Effector memory CD4-positive, alpha-beta T cell (primary cell): ENCODE results near the gene AUNIP.

Source experiments
- DNase-seq, 3 donors: peaks; one replicate each; pipeline ENCODE4 v3.0.0-alpha.2; 2020
- H3K27ac ChIP-seq: 2 replicates; pipeline ENCODE4 v1.7.0; 2013; ENCODE audit warnings: mild to moderate bottlenecking, low read length, moderate library complexity; ENCODE audit not compliant: insufficient read depth, poor library complexity, severe bottlenecking
- H3K27me3 ChIP-seq: replicated peaks from 2 replicates; pipeline ENCODE4 v1.7.0; 2013; ENCODE audit warnings: mild to moderate bottlenecking, low read length; ENCODE audit not compliant: insufficient read depth, control insufficient read depth, poor library complexity, severe bottlenecking
- H3K36me3 ChIP-seq: 2 replicates; pipeline ENCODE4 v1.7.0; 2013; ENCODE audit warnings: mild to moderate bottlenecking, low read length, moderate library complexity; ENCODE audit not compliant: control insufficient read depth, insufficient read depth
- H3K4me1 ChIP-seq: 2 replicates; pipeline ENCODE4 v1.7.0; 2013; ENCODE audit warnings: low read length, mild to moderate bottlenecking; ENCODE audit not compliant: control insufficient read depth, insufficient read depth, poor library complexity, severe bottlenecking
- H3K4me3 ChIP-seq: 2 replicates; pipeline ENCODE4 v1.7.0; 2013; ENCODE audit warnings: low read length, low read depth, mild to moderate bottlenecking; ENCODE audit not compliant: insufficient read depth, poor library complexity, severe bottlenecking
- H3K9me3 ChIP-seq: 2 replicates; pipeline ENCODE4 v1.7.0; 2013; ENCODE audit warnings: mild to moderate bottlenecking, low read length, moderate library complexity; ENCODE audit not compliant: control insufficient read depth

Gene AUNIP

GRCh38 chr1:25866288-25866687 is 7.0 kb upstream of the AUNIP start:
- H3K27ac ChIP-seq: no peak overlapping the region
- no peaks in the 10 kb centered on the region for H3K9me3 ChIP-seq
- DNase-seq: no peak
- H3K4me1 ChIP-seq: no peaks in the 10 kb centered on the region
- no peaks in the 10 kb centered on the region for H3K27me3 ChIP-seq
- no peaks in the 10 kb centered on the region for H3K36me3 ChIP-seq
- H3K4me3 ChIP-seq: no peak overlapping the region

GRCh38 chr1:25864434-25864833 is 5.2 kb upstream of the AUNIP start:
- H3K27ac ChIP-seq: no peak overlapping the region
- no peak for DNase-seq
- H3K9me3 ChIP-seq: no peaks in the 10 kb centered on the region
- no peaks in the 10 kb centered on the region for H3K36me3 ChIP-seq
- H3K27me3 ChIP-seq: no peaks in the 10 kb centered on the region
- H3K4me1 ChIP-seq: no peaks in the 10 kb centered on the region
- no peak overlapping the region for H3K4me3 ChIP-seq

- H3K4me1 ChIP-seq: peaks cover 5% of the 10 kb centered on the region
- H3K4me3 ChIP-seq: no peak overlapping the region
- H3K27ac ChIP-seq: no peak overlapping the region
- no peaks in the 10 kb centered on the region for H3K36me3 ChIP-seq
- H3K9me3 ChIP-seq: no peaks in the 10 kb centered on the region
- no peak for DNase-seq
- H3K27me3 ChIP-seq: no peaks in the 10 kb centered on the region
These were observed 4.4 kb upstream of the AUNIP start for GRCh38 chr1:25863486-25864262.

- Histone ChIP-seq H3K27ac (no peak overlapping the region), H3K4me1 (peaks cover 7% of the 10 kb centered on the region)
These were observed 3.7 kb upstream of the AUNIP start for GRCh38 chr1:25862785-25863485.

GRCh38 chr1:25861316-25862286 is 2.3 kb upstream of the AUNIP start:
- H3K36me3 ChIP-seq: no peaks in the 10 kb centered on the region
- H3K27ac ChIP-seq: no peak overlapping the region
- H3K9me3 ChIP-seq: no peaks in the 10 kb centered on the region
- DNase-seq: no peak
- H3K4me1 ChIP-seq: peaks cover 7% of the 10 kb centered on the region
- H3K4me3 ChIP-seq: no peak overlapping the region
- no peaks in the 10 kb centered on the region for H3K27me3 ChIP-seq

More at GRCh38 chr1:25862785-25863485, 3.7 kb upstream of the AUNIP start:
- no peaks in the 10 kb centered on the region for H3K9me3 ChIP-seq
- no peak overlapping the region for H3K4me3 ChIP-seq
- no peaks in the 10 kb centered on the region for H3K27me3 ChIP-seq
- no peak for DNase-seq
- no peaks in the 10 kb centered on the region for H3K36me3 ChIP-seq

- peak overlapping the region; percentile 55 for H3K4me3 ChIP-seq
- peaks cover 7% of the 10 kb centered on the region for H3K4me1 ChIP-seq
- H3K9me3 ChIP-seq: no peaks in the 10 kb centered on the region
- no peak for DNase-seq
- H3K36me3 ChIP-seq: no peaks in the 10 kb centered on the region
- no peaks in the 10 kb centered on the region for H3K27me3 ChIP-seq
- no peak overlapping the region for H3K27ac ChIP-seq
These were observed 763 bp downstream of the AUNIP start for GRCh38 chr1:25858494-25858893.

- Histone ChIP-seq H3K4me1 (peaks cover 7% of the 10 kb centered on the region), H3K27me3 (no peaks in the 10 kb centered on the region), H3K27ac (no peak overlapping the region), H3K36me3 (no peaks in the 10 kb centered on the region), H3K4me3 (no peak overlapping the region), H3K9me3 (no peaks in the 10 kb centered on the region)
- no peak for DNase-seq
These were observed 2.4 kb downstream of the AUNIP start for GRCh38 chr1:25856856-25857255.

- H3K9me3 ChIP-seq: no peaks in the 10 kb centered on the region
- H3K4me3 ChIP-seq: no peak overlapping the region
- H3K4me1 ChIP-seq: peaks cover 7% of the 10 kb centered on the region
- no peak overlapping the region for H3K27ac ChIP-seq
- DNase-seq: no peak
- H3K36me3 ChIP-seq: no peaks in the 10 kb centered on the region
- no peaks in the 10 kb centered on the region for H3K27me3 ChIP-seq
These were observed 4.7 kb downstream of the AUNIP start for GRCh38 chr1:25854554-25854953.

- no peaks in the 10 kb centered on the region for H3K9me3 ChIP-seq
- DNase-seq: no peak
- H3K4me3 ChIP-seq: no peak overlapping the region
- no peak overlapping the region for H3K27ac ChIP-seq
- no peaks in the 10 kb centered on the region for H3K27me3 ChIP-seq
- no peaks in the 10 kb centered on the region for H3K4me1 ChIP-seq
- no peaks in the 10 kb centered on the region for H3K36me3 ChIP-seq
These were observed 10.7 kb downstream of the AUNIP start for GRCh38 chr1:25848531-25848930.
